ENCODE data around the gene ZBTB34. TPM values are rescaled to one million over a fixed set of nuclear protein-coding genes. Genes with fewer than 3 reads are reported as not detected.

The ZBTB34 gene
- total RNA-seq, 1 experiment from 2014 or later, result 15.8 TPM

DNA sequence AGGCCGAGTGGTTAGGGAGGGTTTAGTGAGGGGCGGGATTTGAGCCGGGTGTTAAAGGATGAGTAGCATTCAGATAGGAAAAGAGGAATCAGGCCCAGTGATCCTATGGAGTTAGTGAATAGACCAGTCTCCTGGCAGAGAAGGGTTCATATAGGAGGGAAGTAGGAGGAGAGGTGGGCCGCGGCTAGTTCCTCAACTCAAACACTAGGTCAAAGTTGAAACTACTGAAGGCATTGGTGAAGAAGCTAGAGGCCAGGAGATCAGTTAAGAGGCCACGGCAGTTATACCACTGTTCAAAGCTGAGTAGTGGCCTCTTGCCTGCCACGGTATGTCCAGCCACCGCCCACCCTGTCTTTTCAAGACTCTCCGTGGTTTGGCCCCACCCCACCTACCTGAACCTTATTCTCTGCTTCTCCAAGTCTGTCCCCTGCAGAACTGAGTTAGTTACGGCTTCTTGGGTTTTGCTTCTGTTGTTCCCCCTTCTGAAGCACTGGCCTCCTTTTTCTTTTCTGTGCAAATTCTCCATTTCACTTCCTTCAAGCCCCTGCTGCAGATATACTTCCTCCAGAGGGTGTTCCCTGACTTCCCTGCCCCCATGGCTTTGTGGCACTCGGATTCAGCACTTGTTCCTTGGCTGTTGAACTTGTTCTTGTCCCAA lies 1.8 kb downstream of the ZBTB34 start:
- H3K79me1 ChIP-seq (ENCODE audit: insufficient read depth, low read depth, low read length, poor library complexity, severe bottlenecking), result no peaks in the 10 kb centered on the region
- no peaks in the 10 kb centered on the region for H3K27me3 ChIP-seq (ENCODE audit: insufficient read depth, low read length)
- H3K27ac Mint-ChIP-seq, result peak overlapping the region; percentile 10 to 89 (median 30); a peak in 4 of 7 replicates
- H3K27ac ChIP-seq (ENCODE audit: insufficient read length, low read depth, low read length), result no peak overlapping the region
- no peaks in the 10 kb centered on the region for H3K9me3 Mint-ChIP-seq
- no peak overlapping the region for H3K14ac ChIP-seq (ENCODE audit: insufficient read depth, low read length)
- H3K4me1 ChIP-seq (ENCODE audit: insufficient read depth, low read length), result no peaks in the 10 kb centered on the region; the same call in 1 of the 2 replicates
- H3K4me2 ChIP-seq (ENCODE audit: insufficient read depth, insufficient read length, low read length), result peak overlapping the region; percentile 89
- peaks cover 1 to 29% (median 23%) of the 10 kb centered on the region in 3 experiments; a peak in 5 of 7 replicates for H3K36me3 Mint-ChIP-seq (ENCODE audit: insufficient read depth in 1 of 3, low read depth in 3 of 3)
- H3K4me3 Mint-ChIP-seq, result peak overlapping the region; percentile 81 to 87
- no peak overlapping the region for H2AK5ac ChIP-seq (ENCODE audit: insufficient read length, low read length)
- H3K18ac ChIP-seq (ENCODE audit: insufficient read length, low read depth, low read length), result no peak overlapping the region
- H2BK120ac ChIP-seq (ENCODE audit: low read depth, low read length, poor library complexity, severe bottlenecking), result no peak overlapping the region
- H3K23ac ChIP-seq (ENCODE audit: insufficient read length, low read depth, low read length), result no peak overlapping the region
- H2AFZ ChIP-seq (ENCODE audit: low read length), result no peak overlapping the region
- H2BK12ac ChIP-seq (ENCODE audit: insufficient read length, low read depth, low read length), result no peak overlapping the region
- no peak overlapping the region for H2BK15ac ChIP-seq (ENCODE audit: low read depth, low read length)
- no peak overlapping the region for H3K9ac ChIP-seq (ENCODE audit: extremely low read depth, insufficient read length, low read length)
- H2BK20ac ChIP-seq (ENCODE audit: low read depth, low read length, poor library complexity, severe bottlenecking), result no peak overlapping the region
- peaks cover 21 to 29% of the 10 kb centered on the region in 2 experiments for H3K4me1 Mint-ChIP-seq
- no peak overlapping the region for H3T11ph ChIP-seq (ENCODE audit: low read length)
- no peak overlapping the region for H4K5ac ChIP-seq (ENCODE audit: insufficient read length, low read depth, low read length)
- TF ChIP-seq, protein P1, sequence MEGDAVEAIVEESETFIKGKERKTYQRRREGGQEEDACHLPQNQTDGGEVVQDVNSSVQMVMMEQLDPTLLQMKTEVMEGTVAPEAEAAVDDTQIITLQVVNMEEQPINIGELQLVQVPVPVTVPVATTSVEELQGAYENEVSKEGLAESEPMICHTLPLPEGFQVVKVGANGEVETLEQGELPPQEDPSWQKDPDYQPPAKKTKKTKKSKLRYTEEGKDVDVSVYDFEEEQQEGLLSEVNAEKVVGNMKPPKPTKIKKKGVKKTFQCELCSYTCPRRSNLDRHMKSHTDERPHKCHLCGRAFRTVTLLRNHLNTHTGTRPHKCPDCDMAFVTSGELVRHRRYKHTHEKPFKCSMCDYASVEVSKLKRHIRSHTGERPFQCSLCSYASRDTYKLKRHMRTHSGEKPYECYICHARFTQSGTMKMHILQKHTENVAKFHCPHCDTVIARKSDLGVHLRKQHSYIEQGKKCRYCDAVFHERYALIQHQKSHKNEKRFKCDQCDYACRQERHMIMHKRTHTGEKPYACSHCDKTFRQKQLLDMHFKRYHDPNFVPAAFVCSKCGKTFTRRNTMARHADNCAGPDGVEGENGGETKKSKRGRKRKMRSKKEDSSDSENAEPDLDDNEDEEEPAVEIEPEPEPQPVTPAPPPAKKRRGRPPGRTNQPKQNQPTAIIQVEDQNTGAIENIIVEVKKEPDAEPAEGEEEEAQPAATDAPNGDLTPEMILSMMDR (conservative IDR thresholded peaks at IDR 0.05), result no peak
- WGBS (ENCODE audit: extremely low coverage, insufficient read length, low lambda C conversion rate), result no CpG with 5 or more reads among the region's 11 CpGs
- no peak for DNase-seq
- no peaks in the 10 kb centered on the region for H4K20me1 ChIP-seq (ENCODE audit: control insufficient read depth, insufficient read depth, insufficient read length)
- no peak overlapping the region for H4K91ac ChIP-seq (ENCODE audit: insufficient read length, low read depth, low read length)
- no peaks in the 10 kb centered on the region for H3K9me3 ChIP-seq (ENCODE audit: control insufficient read depth, low read depth, low read length)
- H3K4ac ChIP-seq (ENCODE audit: low read depth, low read length), result no peak overlapping the region
- no peak overlapping the region for H3K56ac ChIP-seq (ENCODE audit: insufficient read length, low read depth, low read length)
- peaks cover 12% of the 10 kb centered on the region for H3K23me2 ChIP-seq (ENCODE audit: insufficient read length, low read depth, low read length, poor library complexity, severe bottlenecking)
- H3K79me2 ChIP-seq (ENCODE audit: insufficient read depth, low read length), result peaks cover 5% of the 10 kb centered on the region; the same call in 1 of the 2 replicates
- H2BK5ac ChIP-seq (ENCODE audit: insufficient read length, low read length), result no peak overlapping the region
- no peak overlapping the region for H4K8ac ChIP-seq (replicated peaks; ENCODE audit: insufficient read length, low read depth, low read length)
- H3K27me3 Mint-ChIP-seq (ENCODE audit: low read depth), result peaks cover 18% of the 10 kb centered on the region
